Measurements from ENCODE around the gene PIK3C3. TPM values are rescaled to one million over a fixed set of nuclear protein-coding genes. Genes with fewer than 3 reads are reported as not detected.

The PIK3C3 gene
- polyA plus RNA-seq, 1 donor from 2014 or later = 42.9 TPM

- Histone ChIP-seq H3F3A (ENCODE audit: insufficient read depth, low read length, poor library complexity, severe bottlenecking) (no peaks in the 10 kb centered on the region), H3K9me2 (ENCODE audit: insufficient read depth, low read length) (no peaks in the 10 kb centered on the region), H3K4me2 (ENCODE audit: low read length) (no peak overlapping the region), H3K9me3 (ENCODE audit: low read length) (no peaks in the 10 kb centered on the region), H3K36me3 (ENCODE audit: insufficient read depth, low read length) (no peaks in the 10 kb centered on the region), H3K27me3 (ENCODE audit: insufficient read depth, low read depth, low read length) (no peaks in the 10 kb centered on the region), H3K4me3 (ENCODE audit: low read length) (no peak overlapping the region), H3K27ac (ENCODE audit: low read length) (no peak overlapping the region), H2AFZ (ENCODE audit: low read depth, low read length) (no peak overlapping the region), H4K20me1 (ENCODE audit: insufficient read depth) (no peaks in the 10 kb centered on the region), H3K9ac (ENCODE audit: low read length) (no peak overlapping the region), H3K79me2 (replicated peaks; ENCODE audit: insufficient read depth, low read length) (no peaks in the 10 kb centered on the region)
- TF ChIP-seq RAD21 (conservative IDR thresholded peaks at IDR 0.05) (no peak), MXI1 (conservative IDR thresholded peaks at IDR 0.05; ENCODE audit: poor library complexity, severe bottlenecking) (no peak), EZH2 (IDR thresholded peaks at IDR 0.05; ENCODE audit: borderline replicate concordance, insufficient read depth, low read length, poor library complexity, severe bottlenecking) (no peak), EP300 (conservative IDR thresholded peaks at IDR 0.05; ENCODE audit: poor library complexity, severe bottlenecking) (no peak), SMC3 (conservative IDR thresholded peaks at IDR 0.05; ENCODE audit: poor library complexity) (no peak), REST (IDR thresholded peaks at IDR 0.05; ENCODE audit: borderline replicate concordance) (no peak), TAF1 (IDR thresholded peaks at IDR 0.05; ENCODE audit: low read depth) (no peak), POLR2AphosphoS5 (IDR thresholded peaks at IDR 0.05) (no peak), CTCF (IDR thresholded peaks at IDR 0.05; ENCODE audit: poor library complexity, severe bottlenecking) (no peak)
Measured at GRCh38 chr18:41922841-41923240, 32.2 kb upstream of the PIK3C3 start.

GRCh38 chr18:41923446-41923845 is 31.6 kb upstream of the PIK3C3 start:
- Histone ChIP-seq H3K9me3 (ENCODE audit: low read length) (no peaks in the 10 kb centered on the region), H3K79me2 (replicated peaks; ENCODE audit: insufficient read depth, low read length) (no peaks in the 10 kb centered on the region), H3K4me2 (ENCODE audit: low read length) (no peak overlapping the region), H3K9me2 (ENCODE audit: insufficient read depth, low read length) (no peaks in the 10 kb centered on the region), H2AFZ (ENCODE audit: low read depth, low read length) (no peak overlapping the region), H3K27me3 (ENCODE audit: insufficient read depth, low read depth, low read length) (no peaks in the 10 kb centered on the region), H4K20me1 (ENCODE audit: insufficient read depth) (no peaks in the 10 kb centered on the region), H3K9ac (ENCODE audit: low read length) (no peak overlapping the region), H3K4me3 (ENCODE audit: low read length) (no peak overlapping the region), H3F3A (ENCODE audit: insufficient read depth, low read length, poor library complexity, severe bottlenecking) (no peaks in the 10 kb centered on the region), H3K27ac (ENCODE audit: low read length) (no peak overlapping the region), H3K36me3 (ENCODE audit: insufficient read depth, low read length) (no peaks in the 10 kb centered on the region)
- no peak for TF ChIP-seq POLR2AphosphoS5 (IDR thresholded peaks at IDR 0.05)

- no peaks in the 10 kb centered on the region for H3K79me2 ChIP-seq (replicated peaks; ENCODE audit: insufficient read depth, low read length)
- TF ChIP-seq RAD21 (conservative IDR thresholded peaks at IDR 0.05) (no peak), CTCF (IDR thresholded peaks at IDR 0.05; ENCODE audit: poor library complexity, severe bottlenecking) (no peak), POLR2AphosphoS5 (IDR thresholded peaks at IDR 0.05) (no peak), REST (IDR thresholded peaks at IDR 0.05; ENCODE audit: borderline replicate concordance) (no peak), SMC3 (conservative IDR thresholded peaks at IDR 0.05; ENCODE audit: poor library complexity) (no peak), EP300 (conservative IDR thresholded peaks at IDR 0.05; ENCODE audit: poor library complexity, severe bottlenecking) (no peak), TAF1 (IDR thresholded peaks at IDR 0.05; ENCODE audit: low read depth) (no peak), EZH2 (IDR thresholded peaks at IDR 0.05; ENCODE audit: borderline replicate concordance, insufficient read depth, low read length, poor library complexity, severe bottlenecking) (no peak), MXI1 (conservative IDR thresholded peaks at IDR 0.05; ENCODE audit: poor library complexity, severe bottlenecking) (no peak)
- H3K9me3 ChIP-seq (ENCODE audit: low read length) = no peaks in the 10 kb centered on the region
- no peak overlapping the region for H3K27ac ChIP-seq (ENCODE audit: low read length)
- H4K20me1 ChIP-seq (ENCODE audit: insufficient read depth) = no peaks in the 10 kb centered on the region
- H3K4me2 ChIP-seq (ENCODE audit: low read length) = no peak overlapping the region
- no peaks in the 10 kb centered on the region for H3K36me3 ChIP-seq (ENCODE audit: insufficient read depth, low read length)
- H3F3A ChIP-seq (ENCODE audit: insufficient read depth, low read length, poor library complexity, severe bottlenecking) = no peaks in the 10 kb centered on the region
- H3K9me2 ChIP-seq (ENCODE audit: insufficient read depth, low read length) = no peaks in the 10 kb centered on the region
- no peak overlapping the region for H3K4me3 ChIP-seq (ENCODE audit: low read length)
- H3K27me3 ChIP-seq (ENCODE audit: insufficient read depth, low read depth, low read length) = no peaks in the 10 kb centered on the region
- H2AFZ ChIP-seq (ENCODE audit: low read depth, low read length) = no peak overlapping the region
- no peak overlapping the region for H3K9ac ChIP-seq (ENCODE audit: low read length)
Measured at GRCh38 chr18:41928581-41928980, 26.5 kb upstream of the PIK3C3 start.

All from neural cell (in vitro differentiated cells).